ENCODE results near the gene SPIN2B.
"Not testable (repeated sequence)": the region's sequence is repeated elsewhere in the genome, so short reads cannot be mapped to it uniquely, and the experiment has no call there.

The SPIN2B gene

GRCh38 chrX:57120619-57121161, 658 bp downstream of the SPIN2B start:
- not testable (repeated sequence) for H3K36me3 Mint-ChIP-seq (ENCODE audit: low read depth); DNase-seq (ENCODE audit: low spot score); H3K9me3 Mint-ChIP-seq; H3K4me1 Mint-ChIP-seq (ENCODE audit: low read depth); H3K27me3 Mint-ChIP-seq (ENCODE audit: low read depth)
- Mint-ChIP-seq H3K27ac (peak overlapping the region; percentile 88), H3K4me3 (peak overlapping the region; percentile 92)

GRCh38 chrX:57119416-57119815, 1.9 kb downstream of the SPIN2B start:
- no peaks in the 10 kb centered on the region for H3K4me1 Mint-ChIP-seq (ENCODE audit: low read depth)
- DNase-seq (ENCODE audit: low spot score) = no peak

GRCh38 chrX:57117566-57117965, 3.8 kb downstream of the SPIN2B start:
- H3K36me3 Mint-ChIP-seq (ENCODE audit: low read depth) = peaks cover 15% of the 10 kb centered on the region
- H3K27ac Mint-ChIP-seq; H3K9me3 Mint-ChIP-seq; H3K4me1 Mint-ChIP-seq (ENCODE audit: low read depth); H3K27me3 Mint-ChIP-seq (ENCODE audit: low read depth); H3K4me3 Mint-ChIP-seq; DNase-seq (ENCODE audit: low spot score): not testable (repeated sequence)

More at GRCh38 chrX:57119416-57119815, 1.9 kb downstream of the SPIN2B start:
- no peaks in the 10 kb centered on the region for H3K27me3 Mint-ChIP-seq (ENCODE audit: low read depth)
- peaks cover 10% of the 10 kb centered on the region for H3K36me3 Mint-ChIP-seq (ENCODE audit: low read depth)
- no peak overlapping the region for H3K4me3 Mint-ChIP-seq
- H3K27ac Mint-ChIP-seq = peak overlapping the region; percentile 8
- no peaks in the 10 kb centered on the region for H3K9me3 Mint-ChIP-seq

GRCh38 chrX:57104921-57105398, 16.4 kb downstream of the SPIN2B start:
- H3K4me1 Mint-ChIP-seq (ENCODE audit: low read depth) = peaks cover 4% of the 10 kb centered on the region
- H3K27me3 Mint-ChIP-seq (ENCODE audit: low read depth) = no peaks in the 10 kb centered on the region
- DNase-seq (ENCODE audit: low spot score) = no peak
- H3K9me3 Mint-ChIP-seq = no peaks in the 10 kb centered on the region
- peaks cover 20% of the 10 kb centered on the region for H3K36me3 Mint-ChIP-seq (ENCODE audit: low read depth)
- H3K27ac Mint-ChIP-seq = no peak overlapping the region
- H3K4me3 Mint-ChIP-seq = no peak overlapping the region

GRCh38 chrX:57104406-57104805, 16.9 kb downstream of the SPIN2B start:
- H3K4me1 Mint-ChIP-seq (ENCODE audit: low read depth) = peaks cover 4% of the 10 kb centered on the region
- H3K4me3 Mint-ChIP-seq = no peak overlapping the region
- peaks cover 5% of the 10 kb centered on the region for H3K9me3 Mint-ChIP-seq
- no peak for DNase-seq (ENCODE audit: low spot score)
- H3K27me3 Mint-ChIP-seq (ENCODE audit: low read depth) = no peaks in the 10 kb centered on the region
- H3K27ac Mint-ChIP-seq = no peak overlapping the region
- H3K36me3 Mint-ChIP-seq (ENCODE audit: low read depth) = peaks cover 19% of the 10 kb centered on the region

GRCh38 chrX:57103489-57103888, 17.9 kb downstream of the SPIN2B start:
- H3K36me3 Mint-ChIP-seq (ENCODE audit: low read depth) = peaks cover 22% of the 10 kb centered on the region

GRCh38 chrX:57102918-57103317, 18.4 kb downstream of the SPIN2B start:
- H3K4me3 Mint-ChIP-seq; DNase-seq (ENCODE audit: low spot score); H3K27me3 Mint-ChIP-seq (ENCODE audit: low read depth); H3K27ac Mint-ChIP-seq; H3K4me1 Mint-ChIP-seq (ENCODE audit: low read depth): not testable (repeated sequence)
- Mint-ChIP-seq H3K36me3 (ENCODE audit: low read depth) (peaks cover 22% of the 10 kb centered on the region), H3K9me3 (peaks cover 11% of the 10 kb centered on the region)

More at GRCh38 chrX:57103489-57103888, 17.9 kb downstream of the SPIN2B start:
- DNase-seq (ENCODE audit: low spot score) = no peak
- Mint-ChIP-seq H3K27ac (no peak overlapping the region), H3K9me3 (peaks cover 10% of the 10 kb centered on the region), H3K27me3 (ENCODE audit: low read depth) (no peaks in the 10 kb centered on the region), H3K4me3 (no peak overlapping the region), H3K4me1 (ENCODE audit: low read depth) (peaks cover 4% of the 10 kb centered on the region)

GRCh38 chrX:57083143-57083542, 38.2 kb downstream of the SPIN2B start:
- Mint-ChIP-seq H3K4me3 (no peak overlapping the region), H3K9me3 (peaks cover 18% of the 10 kb centered on the region), H3K27me3 (ENCODE audit: low read depth) (no peaks in the 10 kb centered on the region), H3K36me3 (ENCODE audit: low read depth) (peaks cover 8% of the 10 kb centered on the region), H3K4me1 (ENCODE audit: low read depth) (no peaks in the 10 kb centered on the region), H3K27ac (no peak overlapping the region)
- no peak for DNase-seq (ENCODE audit: low spot score)

- H3K27me3 Mint-ChIP-seq (ENCODE audit: low read depth) = no peaks in the 10 kb centered on the region
- no peaks in the 10 kb centered on the region for H3K9me3 Mint-ChIP-seq
- H3K4me1 Mint-ChIP-seq (ENCODE audit: low read depth) = no peaks in the 10 kb centered on the region
- H3K4me3 Mint-ChIP-seq = no peak overlapping the region
- DNase-seq (ENCODE audit: low spot score) = no peak
- no peak overlapping the region for H3K27ac Mint-ChIP-seq
- H3K36me3 Mint-ChIP-seq (ENCODE audit: low read depth) = peaks cover 3% of the 10 kb centered on the region
Measured at GRCh38 chrX:57074458-57074857, 46.9 kb downstream of the SPIN2B start.

GRCh38 chrX:57070185-57070984, 51.0 kb downstream of the SPIN2B start:
- Mint-ChIP-seq H3K27ac (no peak overlapping the region), H3K4me1 (ENCODE audit: low read depth) (no peaks in the 10 kb centered on the region), H3K4me3 (no peak overlapping the region), H3K36me3 (ENCODE audit: low read depth) (no peaks in the 10 kb centered on the region), H3K9me3 (no peaks in the 10 kb centered on the region), H3K27me3 (ENCODE audit: low read depth) (no peaks in the 10 kb centered on the region)
- no peak for DNase-seq (ENCODE audit: low spot score)
